ENCODE measurements around the gene ASAP2. TPM values are rescaled to one million over a fixed set of nuclear protein-coding genes. Genes with fewer than 3 reads are reported as not detected.
A peak's percentile ranks its signal among the peaks of the same experiment; 100 is the strongest.

The ASAP2 gene
- total RNA-seq, 1 donor from 2014 or later, result 60.7 TPM

GRCh38 chr2:9167718-9168657 lies 38.6 kb upstream of the ASAP2 start:
- peaks cover 52% of the 10 kb centered on the region for H3K4me1 Mint-ChIP-seq (ENCODE audit: low read depth)
- no peaks in the 10 kb centered on the region for H3K27me3 Mint-ChIP-seq (ENCODE audit: low read depth)
- H3K27ac Mint-ChIP-seq (ENCODE audit: unreplicated experiment), result no peak overlapping the region
- no peak for DNase-seq (ENCODE audit: low spot score)
- no peaks in the 10 kb centered on the region for H3K9me3 Mint-ChIP-seq (ENCODE audit: low read depth)
- TF ChIP-seq, protein P1, sequence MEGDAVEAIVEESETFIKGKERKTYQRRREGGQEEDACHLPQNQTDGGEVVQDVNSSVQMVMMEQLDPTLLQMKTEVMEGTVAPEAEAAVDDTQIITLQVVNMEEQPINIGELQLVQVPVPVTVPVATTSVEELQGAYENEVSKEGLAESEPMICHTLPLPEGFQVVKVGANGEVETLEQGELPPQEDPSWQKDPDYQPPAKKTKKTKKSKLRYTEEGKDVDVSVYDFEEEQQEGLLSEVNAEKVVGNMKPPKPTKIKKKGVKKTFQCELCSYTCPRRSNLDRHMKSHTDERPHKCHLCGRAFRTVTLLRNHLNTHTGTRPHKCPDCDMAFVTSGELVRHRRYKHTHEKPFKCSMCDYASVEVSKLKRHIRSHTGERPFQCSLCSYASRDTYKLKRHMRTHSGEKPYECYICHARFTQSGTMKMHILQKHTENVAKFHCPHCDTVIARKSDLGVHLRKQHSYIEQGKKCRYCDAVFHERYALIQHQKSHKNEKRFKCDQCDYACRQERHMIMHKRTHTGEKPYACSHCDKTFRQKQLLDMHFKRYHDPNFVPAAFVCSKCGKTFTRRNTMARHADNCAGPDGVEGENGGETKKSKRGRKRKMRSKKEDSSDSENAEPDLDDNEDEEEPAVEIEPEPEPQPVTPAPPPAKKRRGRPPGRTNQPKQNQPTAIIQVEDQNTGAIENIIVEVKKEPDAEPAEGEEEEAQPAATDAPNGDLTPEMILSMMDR (IDR thresholded peaks at IDR 0.05), result no peak
- H3K4me3 Mint-ChIP-seq (ENCODE audit: unreplicated experiment), result no peak overlapping the region
- no peaks in the 10 kb centered on the region for H3K36me3 Mint-ChIP-seq (ENCODE audit: low read depth)

GRCh38 chr2:9168821-9169221 lies 37.8 kb upstream of the ASAP2 start:
- Mint-ChIP-seq H3K27ac (ENCODE audit: unreplicated experiment) (peak overlapping the region; percentile 30), H3K36me3 (ENCODE audit: low read depth) (no peaks in the 10 kb centered on the region), H3K27me3 (ENCODE audit: low read depth) (no peaks in the 10 kb centered on the region), H3K4me3 (ENCODE audit: unreplicated experiment) (no peak overlapping the region), H3K4me1 (ENCODE audit: low read depth) (peaks cover 44% of the 10 kb centered on the region), H3K9me3 (ENCODE audit: low read depth) (no peaks in the 10 kb centered on the region)
- TF ChIP-seq, protein P1 (IDR thresholded peaks at IDR 0.05), result no peak
- no peak for DNase-seq (ENCODE audit: low spot score)

DNA sequence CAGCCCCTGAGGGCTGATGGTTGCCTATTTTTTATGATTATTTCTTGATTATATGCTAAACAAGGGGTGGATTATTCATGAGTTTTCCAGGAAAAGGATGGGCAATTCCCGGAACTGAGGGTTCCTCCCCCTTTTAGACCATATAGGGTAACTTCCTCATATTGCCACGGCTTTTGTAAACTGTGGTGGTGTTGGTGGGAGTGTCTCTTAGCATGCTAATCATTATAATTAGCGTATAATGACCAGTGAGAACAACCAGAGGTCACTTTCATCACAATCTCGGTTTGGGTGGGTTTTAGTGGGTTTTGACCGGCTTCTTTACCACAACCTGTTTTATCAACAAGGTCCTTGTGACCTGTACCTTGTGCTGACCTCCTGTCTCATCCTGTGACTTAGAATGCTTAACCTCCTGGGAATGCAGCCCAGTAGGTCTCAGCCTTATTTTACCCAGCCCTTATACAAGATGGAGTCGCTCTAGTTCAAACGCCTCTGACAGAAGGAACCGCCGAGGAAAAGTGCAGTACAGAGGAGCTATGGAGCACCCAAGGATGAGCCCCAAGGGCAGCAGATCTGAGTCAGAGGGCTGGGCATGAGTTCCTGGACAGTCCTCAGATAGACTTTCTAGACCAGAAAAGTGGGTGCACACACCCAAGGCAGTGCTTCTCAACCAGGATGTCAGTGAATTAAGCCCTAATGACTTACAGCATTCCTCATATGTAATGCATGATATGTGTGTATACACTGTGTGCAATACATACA lies 37.1 kb upstream of the ASAP2 start:
- H3K4me3 Mint-ChIP-seq (ENCODE audit: unreplicated experiment), result no peak overlapping the region
- DNase-seq (ENCODE audit: low spot score), result no peak
- H3K4me1 Mint-ChIP-seq (ENCODE audit: low read depth), result peaks cover 43% of the 10 kb centered on the region
- H3K9me3 Mint-ChIP-seq (ENCODE audit: low read depth), result no peaks in the 10 kb centered on the region
- no peaks in the 10 kb centered on the region for H3K36me3 Mint-ChIP-seq (ENCODE audit: low read depth)
- H3K27ac Mint-ChIP-seq (ENCODE audit: unreplicated experiment), result no peak overlapping the region
- H3K27me3 Mint-ChIP-seq (ENCODE audit: low read depth), result no peaks in the 10 kb centered on the region
- TF ChIP-seq, protein P1 (IDR thresholded peaks at IDR 0.05), result no peak

GRCh38 chr2:9170458-9171130 lies 36.0 kb upstream of the ASAP2 start:
- H3K4me3 Mint-ChIP-seq (ENCODE audit: unreplicated experiment), result no peak overlapping the region

More at GRCh38 chr2:9170458-9171130, 36.0 kb upstream of the ASAP2 start:
- Mint-ChIP-seq H3K9me3 (ENCODE audit: low read depth) (no peaks in the 10 kb centered on the region), H3K36me3 (ENCODE audit: low read depth) (no peaks in the 10 kb centered on the region), H3K4me1 (ENCODE audit: low read depth) (peaks cover 48% of the 10 kb centered on the region), H3K27ac (ENCODE audit: unreplicated experiment) (no peak overlapping the region), H3K27me3 (ENCODE audit: low read depth) (no peaks in the 10 kb centered on the region)
- TF ChIP-seq, protein P1 (IDR thresholded peaks at IDR 0.05), result no peak
- DNase-seq (ENCODE audit: low spot score), result no peak

Data from chondrocyte (in vitro differentiated cells).